Esophagus squamous epithelium (tissue), 5 donors: Measurements from ENCODE around the gene CASTOR2. TPM values are rescaled to one million over a fixed set of nuclear protein-coding genes. Genes with fewer than 3 reads are reported as not detected.

Source experiments
- DNase-seq: peaks from one replicate; lab custom pipeline; 2025; lab: John Stamatoyannopoulos, UW
- H3K27ac ChIP-seq, 4 donors: fragments of 200-600 bp; sonication (generic); one replicate each; pipeline ENCODE4 v1.5.1; 2016 to 2019; ENCODE audit warnings: mild to moderate bottlenecking in 1 of 4
- H3K27me3 ChIP-seq, 4 donors: fragments of 200-600 bp; sonication (generic); 1 replicate in 3 of 4; 2 replicates in 1 of 4; pipeline versions ENCODE4 v1.5.1 to v1.6.0; 2017 to 2021; ENCODE audit warnings: antibody characterized with exemption in 1 of 4
- H3K36me3 ChIP-seq, 3 donors: fragments of 200-600 bp; sonication (generic); one replicate each; pipeline ENCODE4 v1.5.1; 2016 to 2019
- H3K4me1 ChIP-seq, 3 donors: fragments of 200-600 bp; sonication (generic); one replicate each; pipeline ENCODE4 v1.5.1; 2017 to 2019
- H3K4me3 ChIP-seq, 4 donors: fragments of 200-600 bp; sonication (generic); 1 replicate in 3 of 4; 2 replicates in 1 of 4; pipeline ENCODE4 v1.5.1; 2016 to 2019; ENCODE audit warnings: mild to moderate bottlenecking in 2 of 4, moderate library complexity in 1 of 4
- H3K9me3 ChIP-seq, 3 donors: fragments of 200-600 bp; sonication (generic); one replicate each; pipeline ENCODE4 v1.5.1; 2016 to 2019
- CTCF ChIP-seq, 6 experiments: fragments of 450-650 bp in 4 of 6; fragments of 200-600 bp in 2 of 6; sonication (generic) in 2 of 6; IDR thresholded peaks; one replicate each; pipeline ENCODE4 v1.5.1; 2016 to 2019; ENCODE audit warnings: antibody characterized with exemption in 6 of 6, mild to moderate bottlenecking in 4 of 6, moderate library complexity in 4 of 6
- POLR2A ChIP-seq, 4 donors: fragments of 450-650 bp; IDR thresholded peaks; one replicate each; pipeline ENCODE4 v1.6.1; 2017; ENCODE audit warnings: antibody characterized with exemption in 4 of 4, mild to moderate bottlenecking in 4 of 4, moderate library complexity in 3 of 4
- WGBS, 2 donors: methylation state at CpG; one replicate each; pipeline ENCODE4 v1.1.5; 2018; 5-methylcytosine and 5-hydroxymethylcytosine counted together
- intact Hi-C: fragments of 100-400 bp; cut with DNase I; formaldehyde crosslinking; loops from one replicate; pipeline ENCODE4 v1.15.0; 2022
- total RNA-seq, 4 donors: library from RNA; depleted of rRNA; stranded (reverse); fragments of >200 nt; gene quantifications; one replicate each; pipeline ENCODE4 v1.1.0, GENCODE V29; 2016
- donor health status: DM: yes; HTN: yes; CAD: no.

CASTOR2 gene
- total RNA-seq, 4 donors from 2014 or later: 4.6 to 10.8 (median 8.8) TPM

GRCh38 chr7:75010036-75010435 is 45.5 kb downstream of the CASTOR2 start:
- no peak overlapping the region for H3K4me3 ChIP-seq
- H3K27ac ChIP-seq: no peak overlapping the region
- no peaks in the 10 kb centered on the region for H3K27me3 ChIP-seq
- peaks cover 0 to 11% (median 0%) of the 10 kb centered on the region in 3 donors for H3K36me3 ChIP-seq
- TF ChIP-seq CTCF (IDR thresholded peaks at IDR 0.05) (no peak), POLR2A (IDR thresholded peaks at IDR 0.05) (no peak)
- WGBS, 2 donors: 86 to 100% methylated on average over 1 to 2 of the region's 2 CpGs
- no peaks in the 10 kb centered on the region for H3K9me3 ChIP-seq
- no peaks in the 10 kb centered on the region for H3K4me1 ChIP-seq
- no peak for DNase-seq
- intact Hi-C loops: no loop called here

GRCh38 chr7:75017832-75018231 is 53.3 kb downstream of the CASTOR2 start:
- H3K27me3 ChIP-seq: no peaks in the 10 kb centered on the region
- peaks cover 0 to 53% (median 4%) of the 10 kb centered on the region in 3 donors for H3K36me3 ChIP-seq
- intact Hi-C loops: no loop called here
- TF ChIP-seq POLR2A (IDR thresholded peaks at IDR 0.05) (no peak), CTCF (IDR thresholded peaks at IDR 0.05) (no peak)
- H3K9me3 ChIP-seq: no peaks in the 10 kb centered on the region
- 93 to 97% methylated on average over 3 to 5 of the region's 18 CpGs for WGBS, 2 donors
- H3K4me1 ChIP-seq: no peaks in the 10 kb centered on the region
- H3K27ac ChIP-seq: no peak overlapping the region
- no peak for DNase-seq
- H3K4me3 ChIP-seq: no peak overlapping the region

- DNase-seq: no peak
- Histone ChIP-seq H3K27me3 (no peaks in the 10 kb centered on the region), H3K9me3 (no peaks in the 10 kb centered on the region), H3K36me3 (peaks cover 0 to 53% (median 4%) of the 10 kb centered on the region in 3 donors), H3K4me1 (no peaks in the 10 kb centered on the region), H3K4me3 (no peak overlapping the region), H3K27ac (no peak overlapping the region)
- intact Hi-C loops: no loop called here
- TF ChIP-seq POLR2A (IDR thresholded peaks at IDR 0.05) (no peak), CTCF (IDR thresholded peaks at IDR 0.05) (no peak)
- WGBS, 2 donors: 88 to 90% methylated on average over 5 to 9 of the region's 12 CpGs
Observed at GRCh38 chr7:75018570-75019364, 54.3 kb downstream of the CASTOR2 start.

GRCh38 chr7:75019800-75020199 is 55.3 kb downstream of the CASTOR2 start:
- no peak for DNase-seq
- no peak overlapping the region for H3K27ac ChIP-seq
- no peak overlapping the region for H3K4me3 ChIP-seq
- TF ChIP-seq POLR2A (IDR thresholded peaks at IDR 0.05) (no peak), CTCF (IDR thresholded peaks at IDR 0.05) (no peak)
- intact Hi-C loops: no loop called here
- H3K9me3 ChIP-seq: no peaks in the 10 kb centered on the region
- WGBS, 2 donors: 94 to 100% methylated on average over 4 to 14 of the region's 14 CpGs
- no peaks in the 10 kb centered on the region for H3K27me3 ChIP-seq
- no peaks in the 10 kb centered on the region for H3K4me1 ChIP-seq
- H3K36me3 ChIP-seq: peaks cover 0 to 58% (median 4%) of the 10 kb centered on the region in 3 donors

- Histone ChIP-seq H3K4me3 (no peak overlapping the region), H3K36me3 (peaks cover 0 to 33% (median 0%) of the 10 kb centered on the region in 3 donors), H3K9me3 (no peaks in the 10 kb centered on the region), H3K27me3 (no peaks in the 10 kb centered on the region), H3K27ac (no peak overlapping the region), H3K4me1 (no peaks in the 10 kb centered on the region)
- DNase-seq: no peak
- TF ChIP-seq POLR2A (IDR thresholded peaks at IDR 0.05) (no peak), CTCF (IDR thresholded peaks at IDR 0.05) (no peak)
- intact Hi-C loops: no loop called here
- WGBS, 2 donors: 80% methylated on average over 2 of the region's 17 CpGs; no CpG with 5 or more reads in 1 of the 2 donors
Observed at GRCh38 chr7:75024922-75025321, 60.4 kb downstream of the CASTOR2 start.
